ENCODE measurements around the gene DOCK10.

The DOCK10 gene

DNA sequence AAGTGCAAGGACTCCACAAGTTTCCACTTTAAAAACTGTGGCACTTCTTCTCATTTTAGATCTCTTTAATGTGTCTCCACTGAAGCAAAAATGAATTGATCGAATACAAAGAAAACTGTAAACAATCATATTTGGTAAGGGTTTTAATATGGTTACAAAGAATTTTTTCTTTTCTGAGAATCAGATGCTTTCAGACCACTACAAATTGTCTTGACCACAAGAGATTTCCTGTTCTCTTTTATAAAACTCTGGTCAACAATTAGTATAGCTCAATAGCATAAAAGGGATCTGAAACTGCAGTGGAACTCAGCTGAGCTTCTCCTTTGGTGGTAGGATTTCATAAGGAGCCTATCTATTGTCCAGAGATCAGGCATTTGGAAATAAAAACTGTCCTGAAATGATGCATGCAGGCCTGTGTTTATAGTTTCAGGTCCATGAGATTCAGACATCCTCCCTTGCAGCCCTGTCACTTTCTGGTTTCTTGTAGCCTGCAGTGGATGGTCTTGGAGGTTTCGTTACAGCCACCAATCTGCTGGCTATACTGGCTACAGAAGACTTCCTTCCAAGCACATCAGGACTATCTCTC, 120.0 kb downstream of the DOCK10 start:
- no peak for TF ChIP-seq TCF12 (IDR thresholded peaks at IDR 0.05; ENCODE audit: low read depth)
- TF ChIP-seq CREB1 (IDR thresholded peaks at IDR 0.05; ENCODE audit: low read depth): no peak
- TF ChIP-seq, protein P1, sequence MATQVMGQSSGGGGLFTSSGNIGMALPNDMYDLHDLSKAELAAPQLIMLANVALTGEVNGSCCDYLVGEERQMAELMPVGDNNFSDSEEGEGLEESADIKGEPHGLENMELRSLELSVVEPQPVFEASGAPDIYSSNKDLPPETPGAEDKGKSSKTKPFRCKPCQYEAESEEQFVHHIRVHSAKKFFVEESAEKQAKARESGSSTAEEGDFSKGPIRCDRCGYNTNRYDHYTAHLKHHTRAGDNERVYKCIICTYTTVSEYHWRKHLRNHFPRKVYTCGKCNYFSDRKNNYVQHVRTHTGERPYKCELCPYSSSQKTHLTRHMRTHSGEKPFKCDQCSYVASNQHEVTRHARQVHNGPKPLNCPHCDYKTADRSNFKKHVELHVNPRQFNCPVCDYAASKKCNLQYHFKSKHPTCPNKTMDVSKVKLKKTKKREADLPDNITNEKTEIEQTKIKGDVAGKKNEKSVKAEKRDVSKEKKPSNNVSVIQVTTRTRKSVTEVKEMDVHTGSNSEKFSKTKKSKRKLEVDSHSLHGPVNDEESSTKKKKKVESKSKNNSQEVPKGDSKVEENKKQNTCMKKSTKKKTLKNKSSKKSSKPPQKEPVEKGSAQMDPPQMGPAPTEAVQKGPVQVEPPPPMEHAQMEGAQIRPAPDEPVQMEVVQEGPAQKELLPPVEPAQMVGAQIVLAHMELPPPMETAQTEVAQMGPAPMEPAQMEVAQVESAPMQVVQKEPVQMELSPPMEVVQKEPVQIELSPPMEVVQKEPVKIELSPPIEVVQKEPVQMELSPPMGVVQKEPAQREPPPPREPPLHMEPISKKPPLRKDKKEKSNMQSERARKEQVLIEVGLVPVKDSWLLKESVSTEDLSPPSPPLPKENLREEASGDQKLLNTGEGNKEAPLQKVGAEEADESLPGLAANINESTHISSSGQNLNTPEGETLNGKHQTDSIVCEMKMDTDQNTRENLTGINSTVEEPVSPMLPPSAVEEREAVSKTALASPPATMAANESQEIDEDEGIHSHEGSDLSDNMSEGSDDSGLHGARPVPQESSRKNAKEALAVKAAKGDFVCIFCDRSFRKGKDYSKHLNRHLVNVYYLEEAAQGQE (IDR thresholded peaks at IDR 0.05; ENCODE audit: low read depth): no peak
- TF ChIP-seq RAD21 (IDR thresholded peaks at IDR 0.05; ENCODE audit: low read depth): no peak
- TF ChIP-seq, protein P2, sequence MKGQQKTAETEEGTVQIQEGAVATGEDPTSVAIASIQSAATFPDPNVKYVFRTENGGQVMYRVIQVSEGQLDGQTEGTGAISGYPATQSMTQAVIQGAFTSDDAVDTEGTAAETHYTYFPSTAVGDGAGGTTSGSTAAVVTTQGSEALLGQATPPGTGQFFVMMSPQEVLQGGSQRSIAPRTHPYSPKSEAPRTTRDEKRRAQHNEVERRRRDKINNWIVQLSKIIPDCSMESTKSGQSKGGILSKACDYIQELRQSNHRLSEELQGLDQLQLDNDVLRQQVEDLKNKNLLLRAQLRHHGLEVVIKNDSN (IDR thresholded peaks at IDR 0.05): no peak
- TF ChIP-seq, protein P3, sequence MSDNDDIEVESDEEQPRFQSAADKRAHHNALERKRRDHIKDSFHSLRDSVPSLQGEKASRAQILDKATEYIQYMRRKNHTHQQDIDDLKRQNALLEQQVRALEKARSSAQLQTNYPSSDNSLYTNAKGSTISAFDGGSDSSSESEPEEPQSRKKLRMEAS (IDR thresholded peaks at IDR 0.05): no peak
- no peak for TF ChIP-seq EGR1 (IDR thresholded peaks at IDR 0.05)
- no peak for TF ChIP-seq TAF1 (IDR thresholded peaks at IDR 0.05; ENCODE audit: low read depth)
- TF ChIP-seq TEAD4 (IDR thresholded peaks at IDR 0.05): no peak
- no peak for TF ChIP-seq CEBPB (IDR thresholded peaks at IDR 0.05)
- TF ChIP-seq YY1 (IDR thresholded peaks at IDR 0.05; ENCODE audit: low read depth): no peak
- no peak for TF ChIP-seq FOXM1 (IDR thresholded peaks at IDR 0.05; ENCODE audit: borderline replicate concordance, low read depth)
- no peak for TF ChIP-seq ZBTB7A (IDR thresholded peaks at IDR 0.05; ENCODE audit: low read depth)
- TF ChIP-seq EP300 (IDR thresholded peaks at IDR 0.05; ENCODE audit: borderline replicate concordance): no peak
- TF ChIP-seq NFIC (IDR thresholded peaks at IDR 0.05): no peak

DNA sequence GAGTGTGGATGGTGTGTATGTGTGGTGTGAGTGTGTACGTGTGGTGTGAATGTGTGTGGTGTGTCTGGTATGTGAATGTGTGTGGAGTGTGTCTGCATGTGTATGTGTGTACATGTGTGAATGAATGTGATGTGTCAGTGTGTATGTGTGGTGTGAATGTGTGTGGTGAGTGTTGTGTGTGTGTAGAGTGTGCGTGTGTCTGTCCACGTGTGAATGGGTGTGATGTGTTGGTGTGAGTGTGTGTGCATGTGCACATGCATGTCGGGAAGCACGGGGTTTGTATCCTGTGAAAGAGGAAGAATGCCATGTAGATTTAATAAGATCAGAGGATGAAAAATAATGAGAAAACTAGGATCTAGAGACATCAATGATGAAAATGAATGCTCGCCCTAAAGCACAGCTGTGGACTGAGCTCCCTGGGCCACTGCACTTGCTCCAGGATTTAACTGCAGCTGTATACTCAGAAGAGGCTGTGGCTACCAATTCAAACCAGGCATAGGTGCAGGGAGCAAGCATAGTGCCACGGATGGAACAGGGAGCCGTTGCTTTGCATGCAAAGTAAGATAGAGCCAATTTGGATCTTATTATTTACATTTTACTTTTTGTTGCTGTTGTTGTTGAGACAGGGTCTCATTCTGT, 122.7 kb downstream of the DOCK10 start:
- TF ChIP-seq, protein P1 (IDR thresholded peaks at IDR 0.05; ENCODE audit: low read depth): no peak
- TF ChIP-seq CEBPB (IDR thresholded peaks at IDR 0.05) (no peak), YY1 (IDR thresholded peaks at IDR 0.05; ENCODE audit: low read depth) (no peak), ZBTB7A (IDR thresholded peaks at IDR 0.05; ENCODE audit: low read depth) (no peak), TEAD4 (IDR thresholded peaks at IDR 0.05) (no peak), TCF12 (IDR thresholded peaks at IDR 0.05; ENCODE audit: low read depth) (no peak), CREB1 (IDR thresholded peaks at IDR 0.05; ENCODE audit: low read depth) (no peak), RAD21 (IDR thresholded peaks at IDR 0.05; ENCODE audit: low read depth) (no peak), EP300 (IDR thresholded peaks at IDR 0.05; ENCODE audit: borderline replicate concordance) (no peak), EGR1 (IDR thresholded peaks at IDR 0.05) (no peak), FOXM1 (IDR thresholded peaks at IDR 0.05; ENCODE audit: borderline replicate concordance, low read depth) (no peak)
- TF ChIP-seq, protein P3 (IDR thresholded peaks at IDR 0.05): no peak
- TF ChIP-seq, protein P2 (IDR thresholded peaks at IDR 0.05): no peak

DNA sequence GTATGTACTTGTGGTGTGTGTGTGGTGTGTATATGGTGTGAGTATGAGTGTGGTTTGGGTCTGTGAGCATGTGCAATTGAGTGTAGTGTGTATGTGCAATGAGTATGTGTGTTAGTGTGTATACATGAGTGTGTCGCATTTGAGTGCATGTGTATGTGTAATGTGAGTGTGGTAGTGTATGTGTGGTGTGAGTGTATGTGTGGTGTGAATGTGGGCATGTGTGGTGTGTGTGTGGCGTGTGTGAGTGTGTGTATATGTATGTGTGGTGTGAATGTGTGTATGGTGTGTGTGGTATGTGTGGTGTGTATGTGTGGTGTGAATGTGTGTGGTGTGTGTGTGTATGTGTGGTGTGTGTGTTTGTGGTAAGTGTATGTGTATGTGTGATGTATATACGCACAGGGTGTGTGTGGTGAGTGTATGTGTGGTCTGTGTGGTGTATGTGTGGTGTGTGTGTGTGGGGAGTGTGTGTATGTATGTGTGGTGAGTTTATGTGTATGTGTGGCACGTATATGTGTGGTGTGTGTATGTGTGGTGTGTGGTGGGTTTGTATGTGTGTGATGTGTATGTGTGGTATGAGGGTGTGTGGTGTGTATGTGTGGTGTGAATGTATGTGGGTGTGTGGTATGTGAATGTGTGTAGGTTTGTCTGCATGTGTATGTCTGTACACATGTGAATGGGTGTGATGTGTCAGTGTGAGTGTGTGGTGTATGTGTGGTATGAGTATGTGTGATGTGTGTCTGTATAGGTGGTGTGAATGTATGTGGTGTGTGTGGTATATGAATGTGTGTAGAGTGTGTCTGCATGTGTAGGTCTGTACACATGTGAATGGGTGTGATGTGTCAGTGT, 123.4 kb downstream of the DOCK10 start:
- TF ChIP-seq EGR1 (IDR thresholded peaks at IDR 0.05): no peak
- TF ChIP-seq CREB1 (IDR thresholded peaks at IDR 0.05; ENCODE audit: low read depth): no peak
- TF ChIP-seq RAD21 (IDR thresholded peaks at IDR 0.05; ENCODE audit: low read depth): no peak
- TF ChIP-seq TCF12 (IDR thresholded peaks at IDR 0.05; ENCODE audit: low read depth): no peak
- TF ChIP-seq, protein P3 (IDR thresholded peaks at IDR 0.05): no peak
- TF ChIP-seq FOXM1 (IDR thresholded peaks at IDR 0.05; ENCODE audit: borderline replicate concordance, low read depth): no peak
- TF ChIP-seq TAF1 (IDR thresholded peaks at IDR 0.05; ENCODE audit: low read depth): no peak

DNA sequence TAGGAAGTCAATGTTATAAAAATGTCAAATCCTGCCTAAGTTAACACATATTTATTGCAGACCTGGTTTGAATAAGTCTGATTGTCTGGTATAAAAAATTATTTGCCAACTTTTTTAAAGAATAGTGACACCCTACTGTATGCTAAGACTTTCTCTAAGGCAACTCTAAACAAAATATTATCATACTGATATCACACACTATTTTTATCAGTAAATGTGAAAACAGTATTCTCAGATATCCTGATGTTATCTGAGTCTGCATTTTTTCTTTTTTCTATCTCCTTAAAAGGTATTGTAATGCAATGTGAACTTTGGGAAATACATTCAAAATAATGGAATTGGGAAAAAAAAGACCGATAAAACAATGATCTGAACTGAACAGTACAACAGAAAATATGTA, 127.1 kb downstream of the DOCK10 start:
- TF ChIP-seq, protein P3 (IDR thresholded peaks at IDR 0.05): no peak
- TF ChIP-seq, protein P1 (IDR thresholded peaks at IDR 0.05; ENCODE audit: low read depth): no peak
- no peak for TF ChIP-seq CREB1 (IDR thresholded peaks at IDR 0.05; ENCODE audit: low read depth)
- TF ChIP-seq EGR1 (IDR thresholded peaks at IDR 0.05): no peak
- no peak for TF ChIP-seq YY1 (IDR thresholded peaks at IDR 0.05; ENCODE audit: low read depth)

Data from Ishikawa (cell line).